Ascending aorta (tissue), 2 donors: ENCODE data around the gene DSPP. TPM values are rescaled to one million over a fixed set of nuclear protein-coding genes. Genes with fewer than 3 reads are reported as not detected.
A peak's percentile ranks its signal among the peaks of the same experiment; 100 is the strongest.

Experiments
- DNase-seq, 2 donors: peaks; one replicate each; pipeline ENCODE4 v3.0.0-alpha.2; 2019; ENCODE audit warnings: low spot score in 2 of 2
- H3K27ac ChIP-seq, 2 donors: fragments of 200-600 bp; sonication (generic); one replicate each; pipeline ENCODE4 v1.5.1; 2016 to 2017; ENCODE audit warnings: mild to moderate bottlenecking in 1 of 2
- H3K27me3 ChIP-seq: fragments of 200-600 bp; sonication (generic); one replicate; pipeline ENCODE4 v1.5.1; 2017
- H3K36me3 ChIP-seq, 2 donors: fragments of 200-600 bp; sonication (generic); one replicate each; pipeline ENCODE4 v1.5.1; 2016
- H3K4me1 ChIP-seq, 2 donors: fragments of 200-600 bp; sonication (generic); one replicate each; pipeline ENCODE4 v1.5.1; 2016 to 2017; ENCODE audit warnings: mild to moderate bottlenecking in 1 of 2
- H3K4me3 ChIP-seq, 2 donors: fragments of 200-600 bp; sonication (generic); one replicate each; pipeline ENCODE4 v1.5.1; 2016 to 2017; ENCODE audit warnings: mild to moderate bottlenecking in 1 of 2
- H3K9me3 ChIP-seq, 2 donors: fragments of 200-600 bp; sonication (generic); one replicate each; pipeline ENCODE4 v1.5.1; 2016
- intact Hi-C: fragments of 100-400 bp; cut with DNase I; formaldehyde crosslinking; loops from one replicate; pipeline ENCODE4 v1.15.1; 2023
- total RNA-seq: library from RNA; depleted of rRNA; stranded (reverse); fragments of >200 nt; gene quantifications from one replicate; pipeline ENCODE4 v1.1.0, GENCODE V29; 2016
- TF ChIP-seq, protein P1 (sequence below), 3 experiments: fragments of 200-600 bp in 2 of 3; fragments of 450-650 bp in 1 of 3; sonication (generic) in 2 of 3; IDR thresholded peaks; one replicate each; pipeline ENCODE4 v1.5.1; 2016 to 2019; ENCODE audit warnings: antibody characterized with exemption in 3 of 3, mild to moderate bottlenecking in 1 of 3, moderate library complexity in 1 of 3

DSPP gene
- total RNA-seq, 1 donor from 2014 or later = not detected

DNA sequence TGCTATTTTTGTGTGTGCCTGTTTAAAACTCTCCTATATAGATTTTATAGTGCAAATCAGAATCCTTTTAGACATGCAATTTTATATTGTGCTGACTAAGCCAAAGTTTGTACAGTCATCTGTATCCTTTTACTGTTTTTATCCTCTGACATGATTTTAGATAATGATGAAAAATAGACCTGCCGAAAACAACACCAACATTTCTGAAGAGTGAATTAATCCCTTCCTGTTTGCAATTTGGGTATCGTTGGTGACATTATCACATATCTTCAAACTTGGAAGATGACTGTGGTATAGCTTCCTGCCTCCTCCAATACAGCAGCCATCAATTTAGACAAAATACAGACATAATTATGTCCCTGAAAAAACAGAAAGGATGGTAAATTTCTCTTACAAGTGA is 28.9 kb upstream of the DSPP start:
- no peak for DNase-seq
- Histone ChIP-seq H3K27me3 (no peaks in the 10 kb centered on the region), H3K9me3 (no peaks in the 10 kb centered on the region), H3K4me1 (peaks cover 0 to 4% of the 10 kb centered on the region in 2 donors), H3K4me3 (no peak overlapping the region), H3K27ac (no peak overlapping the region), H3K36me3 (no peaks in the 10 kb centered on the region)
- intact Hi-C loops = no loop called here
- TF ChIP-seq, protein P1, sequence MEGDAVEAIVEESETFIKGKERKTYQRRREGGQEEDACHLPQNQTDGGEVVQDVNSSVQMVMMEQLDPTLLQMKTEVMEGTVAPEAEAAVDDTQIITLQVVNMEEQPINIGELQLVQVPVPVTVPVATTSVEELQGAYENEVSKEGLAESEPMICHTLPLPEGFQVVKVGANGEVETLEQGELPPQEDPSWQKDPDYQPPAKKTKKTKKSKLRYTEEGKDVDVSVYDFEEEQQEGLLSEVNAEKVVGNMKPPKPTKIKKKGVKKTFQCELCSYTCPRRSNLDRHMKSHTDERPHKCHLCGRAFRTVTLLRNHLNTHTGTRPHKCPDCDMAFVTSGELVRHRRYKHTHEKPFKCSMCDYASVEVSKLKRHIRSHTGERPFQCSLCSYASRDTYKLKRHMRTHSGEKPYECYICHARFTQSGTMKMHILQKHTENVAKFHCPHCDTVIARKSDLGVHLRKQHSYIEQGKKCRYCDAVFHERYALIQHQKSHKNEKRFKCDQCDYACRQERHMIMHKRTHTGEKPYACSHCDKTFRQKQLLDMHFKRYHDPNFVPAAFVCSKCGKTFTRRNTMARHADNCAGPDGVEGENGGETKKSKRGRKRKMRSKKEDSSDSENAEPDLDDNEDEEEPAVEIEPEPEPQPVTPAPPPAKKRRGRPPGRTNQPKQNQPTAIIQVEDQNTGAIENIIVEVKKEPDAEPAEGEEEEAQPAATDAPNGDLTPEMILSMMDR (IDR thresholded peaks at IDR 0.05) = no peak

DNA sequence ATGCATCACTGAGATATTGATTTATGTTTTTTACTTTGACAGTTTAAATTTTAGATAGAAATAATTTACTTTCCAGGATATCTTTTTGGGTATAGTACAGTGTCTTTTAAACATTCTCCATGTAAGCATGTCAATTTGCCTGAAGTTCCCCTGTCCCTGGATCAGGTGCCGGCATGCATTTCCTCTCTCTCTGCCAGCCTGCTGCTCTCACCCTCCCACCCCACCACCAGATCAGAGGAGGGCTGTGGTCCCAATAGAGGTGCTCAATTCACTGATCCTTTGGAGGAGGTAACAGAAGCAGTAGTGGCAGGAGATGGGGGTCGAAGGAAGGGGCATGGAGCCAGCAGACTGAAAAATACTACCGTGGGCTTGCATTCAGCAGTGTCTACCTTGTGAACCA is 28.3 kb upstream of the DSPP start:
- no peaks in the 10 kb centered on the region for H3K36me3 ChIP-seq
- DNase-seq = no peak
- TF ChIP-seq, protein P1 (IDR thresholded peaks at IDR 0.05) = no peak
- no peaks in the 10 kb centered on the region for H3K9me3 ChIP-seq
- no peaks in the 10 kb centered on the region for H3K27me3 ChIP-seq
- intact Hi-C loops = no loop called here
- H3K27ac ChIP-seq = no peak overlapping the region
- H3K4me1 ChIP-seq = peaks cover 0 to 4% of the 10 kb centered on the region in 2 donors
- no peak overlapping the region for H3K4me3 ChIP-seq

DNA sequence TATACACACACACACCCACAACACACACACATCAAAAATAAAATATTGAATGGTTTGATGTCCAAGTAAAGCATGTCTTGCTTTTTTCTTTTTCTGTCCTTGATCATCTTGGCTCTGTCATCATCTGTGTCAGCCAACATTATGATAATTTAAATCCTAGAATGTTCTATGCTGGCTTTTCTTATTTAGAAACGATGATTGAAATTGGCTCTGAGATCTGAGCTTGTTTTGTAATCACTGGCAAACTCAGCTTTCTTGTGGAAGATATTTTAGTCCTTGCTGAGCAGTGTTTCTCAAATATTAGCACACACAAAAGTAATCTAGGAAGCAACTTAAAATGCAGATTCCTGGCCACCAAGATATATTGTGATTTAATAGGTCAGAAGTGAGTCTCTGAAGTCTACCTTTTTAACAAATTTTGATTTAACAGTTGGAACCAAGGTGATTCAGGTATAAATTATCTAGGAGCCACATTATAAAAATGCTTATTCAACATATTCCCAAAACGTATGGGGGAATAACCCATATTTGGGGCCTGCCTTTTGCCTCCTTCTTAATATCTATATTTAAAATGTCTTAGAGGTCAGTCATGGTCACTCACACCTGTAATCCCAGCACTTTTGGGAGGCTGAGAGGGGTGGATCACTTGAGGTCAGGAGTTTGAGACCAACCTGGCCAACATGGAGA is 24.0 kb upstream of the DSPP start:
- Histone ChIP-seq H3K27ac (no peak overlapping the region), H3K4me1 (peaks cover 1 to 9% of the 10 kb centered on the region in 2 donors), H3K27me3 (no peaks in the 10 kb centered on the region), H3K9me3 (no peaks in the 10 kb centered on the region), H3K36me3 (no peaks in the 10 kb centered on the region), H3K4me3 (no peak overlapping the region)
- no peak for DNase-seq
- intact Hi-C loops = no loop called here
- TF ChIP-seq, protein P1 (IDR thresholded peaks at IDR 0.05) = no peak

DNA sequence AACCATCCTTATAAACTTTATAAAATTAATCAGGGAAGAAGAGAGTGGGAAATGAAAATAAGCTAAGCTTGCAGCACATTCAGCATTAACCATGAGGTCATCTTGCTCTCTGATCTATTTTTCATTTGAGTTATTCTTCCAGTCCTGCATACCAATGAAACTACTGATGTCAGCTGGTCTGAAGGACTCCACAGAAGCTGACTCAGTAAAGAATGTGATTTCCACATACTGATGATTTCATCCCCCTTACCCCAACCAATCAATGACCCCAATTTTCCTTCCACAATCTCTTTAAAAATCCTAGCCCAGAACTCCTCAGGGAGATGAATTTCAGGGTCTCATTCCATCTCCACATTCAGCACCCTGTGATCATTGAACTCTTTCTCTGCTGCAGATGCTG is 18.8 kb upstream of the DSPP start:
- Histone ChIP-seq H3K9me3 (no peaks in the 10 kb centered on the region), H3K36me3 (no peaks in the 10 kb centered on the region), H3K27me3 (no peaks in the 10 kb centered on the region), H3K4me1 (peaks cover 5 to 17% of the 10 kb centered on the region in 2 donors), H3K27ac (peak overlapping the region in 1 of 2 donors; percentile 13), H3K4me3 (no peak overlapping the region)
- TF ChIP-seq, protein P1 (IDR thresholded peaks at IDR 0.05) = no peak
- DNase-seq = no peak
- intact Hi-C loops = loop anchor here (2.0 to 5.0 kb wide), 2 partner anchors 33 kb away; no protein-coding TSS in a partner anchor

DNA sequence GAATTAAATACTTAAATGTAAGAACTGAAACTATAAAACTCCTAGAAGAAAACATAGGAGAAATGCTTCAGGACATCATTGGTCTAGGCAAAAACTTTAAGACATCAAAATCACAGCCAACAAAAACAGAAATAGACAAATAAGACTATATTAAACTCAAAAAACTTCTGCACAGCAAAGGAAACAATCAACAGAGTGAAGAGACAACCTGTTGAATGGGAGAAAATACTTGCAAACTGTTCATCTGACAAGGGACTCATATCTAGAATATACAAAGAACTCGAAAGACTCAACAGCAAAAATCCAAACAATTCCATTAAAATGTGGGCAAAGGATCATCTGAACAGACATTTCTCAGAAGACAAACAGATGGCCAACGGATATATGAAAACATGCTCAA is 16.2 kb upstream of the DSPP start:
- DNase-seq = no peak
- Histone ChIP-seq H3K4me1 (peaks cover 5 to 17% of the 10 kb centered on the region in 2 donors), H3K36me3 (no peaks in the 10 kb centered on the region), H3K27me3 (no peaks in the 10 kb centered on the region), H3K4me3 (no peak overlapping the region), H3K9me3 (no peaks in the 10 kb centered on the region), H3K27ac (no peak overlapping the region)
- TF ChIP-seq, protein P1 (IDR thresholded peaks at IDR 0.05) = no peak
- intact Hi-C loops = no loop called here
